K562 (cell line): Measurements from ENCODE around the gene CD320. TPM values are rescaled to one million over a fixed set of nuclear protein-coding genes. Genes with fewer than 3 reads are reported as not detected.

Experiments
- ATF3 ChIP-seq, 2 experiments: fragments of 450-650 bp in 1 of 2; sonication (generic) in 1 of 2; formaldehyde crosslinking in 1 of 2; IDR thresholded peaks in 1 of 2; conservative IDR thresholded peaks in 1 of 2; 2 replicates each; pipeline versions ENCODE4 v1.6.1 to v1.8.1; 2016 to 2023; ENCODE audit warnings: mild to moderate bottlenecking in 2 of 2, moderate library complexity in 2 of 2, inconsistent platforms in 1 of 2, missing genetic modification reagents in 1 of 2
- CEBPG ChIP-seq, 3 experiments: fragments of 200-800 bp in 1 of 3; sonication (Bioruptor generic) in 1 of 3; sonication (generic) in 1 of 3; formaldehyde crosslinking in 1 of 3; IDR thresholded peaks in 2 of 3; conservative IDR thresholded peaks in 1 of 3; 2 replicates each; pipeline versions ENCODE4 v1.6.1 to v1.8.0; 2016 to 2022; ENCODE audit warnings: missing compliant biosample characterization in 2 of 3, missing genetic modification characterization in 2 of 3, mild to moderate bottlenecking in 1 of 3, missing genetic modification reagents in 1 of 3
- DNMT1 ChIP-seq: fragments of 450-650 bp; IDR thresholded peaks from 2 replicates; pipeline ENCODE4 v1.6.1; 2016; ENCODE audit warnings: antibody characterized with exemption, mild to moderate bottlenecking
- LARP7 ChIP-seq: fragments of 450-650 bp; IDR thresholded peaks from 2 replicates; pipeline ENCODE4 v1.6.1; 2016
- polyA plus RNA-seq, 8 experiments: library from polyadenylated mRNA; depleted of rRNA in 4 of 8; stranded (reverse) in 5 of 8; unstranded in 3 of 8; fragments of >200 nt; fragmentation: Nextera tagmentation in 2 of 8; fragmentation: Illumina TruSeq in 1 of 8; extraction: Ambion mirVana in 2 of 8; extraction: Trizol in 1 of 8; gene quantifications; 2 replicates each; pipeline versions ENCODE4 v1.2.1 to v1.2.3, GENCODE V29; 2011 to 2014; ENCODE audit warnings: inconsistent platforms in 1 of 8, missing spikeins in 1 of 8
- total RNA-seq, 7 experiments: library from RNA; depleted of rRNA in 6 of 7; stranded (reverse); fragments of >200 nt in 6 of 7; fragmentation: Illumina TruSeq in 2 of 7; extraction: Trizol in 2 of 7; gene quantifications; 2 replicates each; pipeline versions ENCODE4 v1.2.1 to v1.2.3, GENCODE V29; 2011 to 2021; ENCODE audit warnings: low replicate concordance in 1 of 7
- TF ChIP-seq, protein P1 (sequence below): fragments of 250-450 bp; sonication (Bioruptor Pico); IDR thresholded peaks from 2 replicates; pipeline ENCODE4 v1.5.0; 2021; ENCODE audit warnings: mild to moderate bottlenecking, moderate library complexity
- TF ChIP-seq, protein P2 (sequence below), 3 experiments: fragments of 200-800 bp in 1 of 3; sonication (Bioruptor generic) in 1 of 3; sonication (generic) in 1 of 3; formaldehyde crosslinking in 1 of 3; IDR thresholded peaks; 2 replicates each; pipeline versions ENCODE4 v1.6.1 to v1.8.0; 2016 to 2022; ENCODE audit warnings: mild to moderate bottlenecking in 2 of 3, missing compliant biosample characterization in 2 of 3, missing genetic modification characterization in 2 of 3, missing genetic modification reagents in 1 of 3
- TF ChIP-seq, protein P3 (sequence below): fragments of 250-450 bp; sonication (Bioruptor Pico); IDR thresholded peaks from 2 replicates; pipeline ENCODE4 v1.9.0; 2021; ENCODE audit warnings: mild to moderate bottlenecking, inconsistent platforms

Gene CD320
- total and polyA plus RNA-seq, 9 of the 15 experiments (the other 6 are each of a cell fraction or from before 2014, with no cell fraction given), result 0.45 to 94.5 (median 34.4) TPM

- TF ChIP-seq, protein P1, sequence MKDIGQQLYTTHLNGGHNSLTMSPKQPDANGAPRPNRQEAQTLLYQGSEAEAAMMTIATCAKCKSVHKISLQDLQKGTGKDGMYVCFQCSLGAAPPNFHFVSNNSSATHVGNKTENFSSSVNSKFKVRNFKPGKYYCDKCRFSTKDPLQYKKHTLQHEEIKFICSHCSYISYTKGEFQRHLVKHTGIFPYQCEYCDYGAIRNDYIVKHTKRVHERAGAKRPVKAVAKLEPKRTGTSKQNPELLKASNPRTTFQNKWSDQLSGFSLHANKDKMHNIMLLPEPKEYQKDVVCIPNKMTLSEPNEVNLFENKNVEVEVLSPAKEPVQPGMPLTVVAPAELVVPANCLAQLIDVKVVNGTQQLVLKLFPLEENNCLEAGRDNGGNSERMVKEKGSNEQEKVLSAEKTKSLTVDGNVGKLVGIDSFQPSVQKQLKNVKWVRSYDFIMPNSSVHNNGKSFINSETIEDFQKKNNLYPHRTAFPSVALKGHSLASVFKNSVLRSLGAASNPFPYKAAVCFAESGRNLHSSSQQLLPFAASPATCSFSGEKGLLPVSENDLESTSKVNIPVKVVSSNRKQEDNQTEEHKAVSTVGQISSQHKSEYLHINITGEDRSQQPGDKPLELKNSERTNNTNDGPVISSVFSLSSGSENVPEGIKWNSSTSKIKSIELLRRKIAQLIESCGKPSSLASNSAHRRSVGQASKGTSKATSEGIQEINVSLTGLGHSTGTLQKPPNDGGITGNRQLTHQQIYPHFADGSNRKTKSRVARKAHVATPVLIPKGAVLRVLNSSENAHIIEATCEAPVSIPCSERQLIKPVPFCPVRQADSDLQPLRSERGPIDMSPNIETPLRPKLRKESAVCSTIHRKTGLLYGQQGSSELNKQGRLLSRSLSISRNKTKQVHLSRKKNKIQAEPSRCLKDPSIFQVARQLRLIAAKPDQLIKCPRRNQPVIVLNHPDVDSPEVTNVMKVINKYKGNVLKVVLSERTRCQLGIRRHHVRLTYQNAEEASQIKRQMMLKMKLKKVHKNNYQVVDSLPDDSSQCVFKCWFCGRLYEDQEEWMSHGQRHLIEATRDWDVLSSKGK (CRISPR knock-in tag), result no peak
- TF ChIP-seq LARP7, result no peak
- TF ChIP-seq, protein P2, sequence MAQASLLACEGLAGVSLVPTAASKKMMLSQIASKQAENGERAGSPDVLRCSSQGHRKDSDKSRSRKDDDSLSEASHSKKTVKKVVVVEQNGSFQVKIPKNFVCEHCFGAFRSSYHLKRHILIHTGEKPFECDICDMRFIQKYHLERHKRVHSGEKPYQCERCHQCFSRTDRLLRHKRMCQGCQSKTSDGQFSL (CRISPR knock-in tag; IDR thresholded peaks at IDR 0.05), result peak; percentile 36; the same call in 1 of the 2 replicates
- TF ChIP-seq, protein P2 (tag; IDR thresholded peaks at IDR 0.05), result no peak
- TF ChIP-seq CEBPG (CRISPR knock-in tag; IDR thresholded peaks at IDR 0.05), result no peak
- no peak for TF ChIP-seq CEBPG (tag; conservative IDR thresholded peaks at IDR 0.05 in 1 of 2, IDR thresholded peaks at IDR 0.05 in 1 of 2)
- TF ChIP-seq ATF3 (IDR thresholded peaks at IDR 0.05), result no peak
- no peak; the same call in 1 of the 2 replicates for TF ChIP-seq ATF3 (CRISPR knock-in tag; conservative IDR thresholded peaks at IDR 0.05)
- TF ChIP-seq, protein P3, sequence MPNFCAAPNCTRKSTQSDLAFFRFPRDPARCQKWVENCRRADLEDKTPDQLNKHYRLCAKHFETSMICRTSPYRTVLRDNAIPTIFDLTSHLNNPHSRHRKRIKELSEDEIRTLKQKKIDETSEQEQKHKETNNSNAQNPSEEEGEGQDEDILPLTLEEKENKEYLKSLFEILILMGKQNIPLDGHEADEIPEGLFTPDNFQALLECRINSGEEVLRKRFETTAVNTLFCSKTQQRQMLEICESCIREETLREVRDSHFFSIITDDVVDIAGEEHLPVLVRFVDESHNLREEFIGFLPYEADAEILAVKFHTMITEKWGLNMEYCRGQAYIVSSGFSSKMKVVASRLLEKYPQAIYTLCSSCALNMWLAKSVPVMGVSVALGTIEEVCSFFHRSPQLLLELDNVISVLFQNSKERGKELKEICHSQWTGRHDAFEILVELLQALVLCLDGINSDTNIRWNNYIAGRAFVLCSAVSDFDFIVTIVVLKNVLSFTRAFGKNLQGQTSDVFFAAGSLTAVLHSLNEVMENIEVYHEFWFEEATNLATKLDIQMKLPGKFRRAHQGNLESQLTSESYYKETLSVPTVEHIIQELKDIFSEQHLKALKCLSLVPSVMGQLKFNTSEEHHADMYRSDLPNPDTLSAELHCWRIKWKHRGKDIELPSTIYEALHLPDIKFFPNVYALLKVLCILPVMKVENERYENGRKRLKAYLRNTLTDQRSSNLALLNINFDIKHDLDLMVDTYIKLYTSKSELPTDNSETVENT, result peak; percentile 67; the same call in 1 of the 2 replicates
- no peak for TF ChIP-seq DNMT1
Observed at GRCh38 chr19:8307965-8308866, at the start of gene CD320 (continued).
